ENCODE measurements around the gene MRRF. TPM values are rescaled to one million over a fixed set of nuclear protein-coding genes. Genes with fewer than 3 reads are reported as not detected.

MRRF gene
- 10 to 100 TPM; 23.5 to 44.7 (median 38.9) TPM for total RNA-seq

GRCh38 chr9:122264360-122265148, at the start of gene MRRF, which contains the start of gene RBM18:
Gene MRRF (plus strand): TSS chr9:122264882. CDS start chr9:122270892, 6,010 bp downstream.
Gene RBM18 (minus strand): TSS chr9:122264840. CDS start chr9:122261492, 3,348 bp downstream.
- intact Hi-C loops (cut with DNase I; ENCODE audit: low total_unique reads) = no loop called here
- H3K36me3 ChIP-seq = no peaks in the 10 kb centered on the region
- no peaks in the 10 kb centered on the region for H3K27me3 ChIP-seq
- H3K27ac ChIP-seq = peak within 1 kb of the TSS; percentile 83 to 92
- DNase-seq = peak; percentile 87 to 90
- peak in 1 of 2 donors; percentile 82 for TF ChIP-seq POLR2A (IDR thresholded peaks at IDR 0.05)
- peak in 1 of 4 experiments; percentile 33 for TF ChIP-seq CTCF (IDR thresholded peaks at IDR 0.05)
- H3K4me3 ChIP-seq = peak within 1 kb of the TSS; percentile 59 to 92
- no peaks in the 10 kb centered on the region for H3K9me3 ChIP-seq
- peaks cover 15 to 24% of the 10 kb centered on the region in 2 donors for H3K4me1 ChIP-seq

GRCh38 chr9:122215663-122216062, 49.0 kb upstream of the MRRF start:
- H3K9me3 ChIP-seq = no peaks in the 10 kb centered on the region
- H3K4me1 ChIP-seq = peaks cover 0 to 12% of the 10 kb centered on the region in 2 donors
- intact Hi-C loops (cut with DNase I; ENCODE audit: low total_unique reads) = no loop called here
- peaks cover 15 to 30% of the 10 kb centered on the region in 2 donors for H3K27me3 ChIP-seq
- no peak overlapping the region for H3K4me3 ChIP-seq
- no peak overlapping the region for H3K27ac ChIP-seq
- no peaks in the 10 kb centered on the region for H3K36me3 ChIP-seq
- TF ChIP-seq CTCF (IDR thresholded peaks at IDR 0.05) (no peak), POLR2A (IDR thresholded peaks at IDR 0.05) (no peak)
- no peak for DNase-seq

- Histone ChIP-seq H3K9me3 (no peaks in the 10 kb centered on the region), H3K4me1 (peaks cover 0 to 12% of the 10 kb centered on the region in 2 donors), H3K27ac (no peak overlapping the region), H3K27me3 (peaks cover 15 to 36% of the 10 kb centered on the region in 2 donors), H3K4me3 (no peak overlapping the region), H3K36me3 (no peaks in the 10 kb centered on the region)
- intact Hi-C loops (cut with DNase I; ENCODE audit: low total_unique reads) = no loop called here
- TF ChIP-seq CTCF (IDR thresholded peaks at IDR 0.05) (no peak), POLR2A (IDR thresholded peaks at IDR 0.05) (no peak)
- DNase-seq = no peak
These were observed 48.4 kb upstream of the MRRF start for GRCh38 chr9:122216138-122216797.

- TF ChIP-seq CTCF (IDR thresholded peaks at IDR 0.05) = no peak
- no peak for TF ChIP-seq POLR2A (IDR thresholded peaks at IDR 0.05)
- H3K4me1 ChIP-seq = peaks cover 0 to 12% of the 10 kb centered on the region in 2 donors
- intact Hi-C loops (cut with DNase I; ENCODE audit: low total_unique reads) = no loop called here
- no peak overlapping the region for H3K27ac ChIP-seq
- no peaks in the 10 kb centered on the region for H3K9me3 ChIP-seq
- H3K36me3 ChIP-seq = no peaks in the 10 kb centered on the region
- no peak for DNase-seq
- peaks cover 15 to 42% of the 10 kb centered on the region in 2 donors for H3K27me3 ChIP-seq
- no peak overlapping the region for H3K4me3 ChIP-seq
These were observed 47.8 kb upstream of the MRRF start for GRCh38 chr9:122216798-122217418.

Measured in uterus (tissue), 4 donors.